AG10803 (cell line): ENCODE measurements around the gene C16orf78.

Source experiments
- DNase-seq: peaks from one replicate; pipeline ENCODE4 v3.0.0; 2010; ENCODE audit warnings: low read depth
- H3K4me3 ChIP-seq: 2 replicates; pipeline ENCODE4 v1.5.1; 2011; ENCODE audit warnings: mild to moderate bottlenecking, low read length, control low read depth
- CTCF ChIP-seq: conservative IDR thresholded peaks from 2 replicates; pipeline ENCODE4 v1.5.1; 2011; ENCODE audit warnings: mild to moderate bottlenecking, low read length, control low read depth, inconsistent platforms

C16orf78 gene

GRCh38 chr16:49415083-49415482 is 41.5 kb downstream of the C16orf78 start:
- no peak overlapping the region for H3K4me3 ChIP-seq
- no peak for TF ChIP-seq CTCF
- no peak for DNase-seq

GRCh38 chr16:49416001-49416675 is 42.5 kb downstream of the C16orf78 start:
- no peak for TF ChIP-seq CTCF
- no peak overlapping the region for H3K4me3 ChIP-seq
- no peak for DNase-seq

- no peak overlapping the region for H3K4me3 ChIP-seq
- no peak for TF ChIP-seq CTCF
- no peak for DNase-seq
These were observed 43.8 kb downstream of the C16orf78 start for GRCh38 chr16:49417354-49417753.

- H3K4me3 ChIP-seq: no peak overlapping the region
- DNase-seq: no peak
- TF ChIP-seq CTCF: no peak
These were observed 45.4 kb downstream of the C16orf78 start for GRCh38 chr16:49419006-49419405.

- H3K4me3 ChIP-seq: no peak overlapping the region
- DNase-seq: no peak
- TF ChIP-seq CTCF: no peak
These were observed 46.3 kb downstream of the C16orf78 start for GRCh38 chr16:49419862-49420261.

GRCh38 chr16:49422896-49423295 is 49.3 kb downstream of the C16orf78 start:
- DNase-seq: no peak
- H3K4me3 ChIP-seq: no peak overlapping the region
- no peak for TF ChIP-seq CTCF

GRCh38 chr16:49424961-49425360 is 51.4 kb downstream of the C16orf78 start:
- no peak overlapping the region for H3K4me3 ChIP-seq
- no peak for DNase-seq
- no peak for TF ChIP-seq CTCF
